IMR-90 (cell line): ENCODE results near the gene CDC42EP1. TPM values are rescaled to one million over a fixed set of nuclear protein-coding genes. Genes with fewer than 3 reads are reported as not detected.

Source experiments
- ATAC-seq: fragments of 200-7000 bp; cut with Tn5 transposase; 2 replicates; pipeline ENCODE4 v1.9.1; 2020; ENCODE audit warnings: low read depth, mild to moderate bottlenecking, moderate library complexity
- BruUV-seq: library from RNA; stranded (reverse); fragments of 400-500 nt; replicated peaks from 2 replicates; lab custom pipeline; 2021; lab: Mats Ljungman, UMichigan
- CTCF ChIA-PET: fragments of 300-600 bp; formaldehyde crosslinking; extraction: SDS; loops from one replicate; lab custom pipeline; 2021; ENCODE audit warnings: antibody characterized with exemption; lab: Yijun Ruan, JAX
- POLR2A ChIA-PET: fragments of 300-600 bp; sonication (Branson Sonifier 250); formaldehyde crosslinking; loops from one replicate; lab custom pipeline; 2022; ENCODE audit warnings: antibody characterized with exemption; ENCODE audit not compliant: unreplicated experiment; lab: Charles Lee
- DNase-seq: peaks from one replicate; pipeline ENCODE4 v3.0.0; 2013
- H2AFZ ChIP-seq: replicated peaks from 2 replicates; pipeline ENCODE3; 2013; ENCODE audit warnings: low read length, mild to moderate bottlenecking; ENCODE audit not compliant: poor library complexity
- H2AK5ac ChIP-seq: 2 replicates; pipeline ENCODE4 v1.6.1; 2013; ENCODE audit warnings: low read depth, low read length, inconsistent platforms
- H2AK9ac ChIP-seq: replicated peaks from 2 replicates; pipeline ENCODE3; 2013; ENCODE audit warnings: mild to moderate bottlenecking, low read depth, low read length, moderate library complexity; ENCODE audit not compliant: poor library complexity
- H2BK120ac ChIP-seq: 2 replicates; pipeline ENCODE4 v1.6.1; 2013; ENCODE audit warnings: low read depth, low read length, inconsistent platforms
- H2BK15ac ChIP-seq: 3 replicates; pipeline ENCODE4 v1.6.1; 2013; ENCODE audit warnings: low read depth, low read length, inconsistent platforms
- H2BK20ac ChIP-seq: 2 replicates; pipeline ENCODE4 v1.6.1; 2013; ENCODE audit warnings: low read depth, mild to moderate bottlenecking, inconsistent platforms, low read length, moderate library complexity
- H2BK5ac ChIP-seq: 2 replicates; pipeline ENCODE4 v1.6.1; 2013; ENCODE audit warnings: mild to moderate bottlenecking, low read depth, low read length, inconsistent platforms; ENCODE audit not compliant: poor library complexity, severe bottlenecking
- H3K14ac ChIP-seq: replicated peaks from 2 replicates; pipeline ENCODE4 v1.6.1; 2013; ENCODE audit warnings: low read depth, low read length, inconsistent platforms
- H3K18ac ChIP-seq: 2 replicates; pipeline ENCODE4 v1.6.1; 2013; ENCODE audit warnings: low read depth, low read length, control low read depth
- H3K23ac ChIP-seq: 2 replicates; pipeline ENCODE4 v1.6.1; 2013; ENCODE audit warnings: low read depth, low read length, inconsistent platforms
- H3K27ac ChIP-seq: 2 replicates; pipeline ENCODE4 v1.5.1; 2013; ENCODE audit warnings: mild to moderate bottlenecking, control low read depth, low read length; ENCODE audit not compliant: insufficient read depth
- H3K27me3 ChIP-seq: 2 replicates; pipeline ENCODE4 v1.6.1; 2013; ENCODE audit warnings: low read length; ENCODE audit not compliant: control insufficient read depth, insufficient read depth
- H3K36me3 ChIP-seq: 2 replicates; pipeline ENCODE4 v1.6.1; 2013; ENCODE audit warnings: low read length, mixed read lengths; ENCODE audit not compliant: control insufficient read depth, insufficient read depth
- H3K4ac ChIP-seq: 2 replicates; pipeline ENCODE4 v1.6.1; 2013; ENCODE audit warnings: low read depth, low read length, inconsistent platforms
- H3K4me1 ChIP-seq: 2 replicates; pipeline ENCODE4 v1.6.1; 2013; ENCODE audit warnings: low read length, mixed read lengths; ENCODE audit not compliant: control insufficient read depth, insufficient read depth
- H3K4me2 ChIP-seq: 2 replicates; pipeline ENCODE4 v1.6.1; 2013; ENCODE audit warnings: low read depth, mild to moderate bottlenecking, control low read depth, low read length, moderate library complexity
- H3K4me3 ChIP-seq: 2 replicates; pipeline ENCODE4 v1.5.1; 2013; ENCODE audit warnings: low read depth, mild to moderate bottlenecking, control low read depth, low read length, moderate library complexity; ENCODE audit not compliant: insufficient read depth
- H3K56ac ChIP-seq: 2 replicates; pipeline ENCODE4 v1.6.1; 2013; ENCODE audit warnings: low read length, inconsistent platforms; ENCODE audit not compliant: insufficient read depth; ENCODE audit errors: extremely low read depth
- H3K79me1 ChIP-seq, 2 experiments: 2 replicates each; pipeline ENCODE4 v1.6.1; 2013; ENCODE audit warnings: low read length in 2 of 2, inconsistent platforms in 1 of 2, low read depth in 1 of 2
- H3K9ac ChIP-seq: 2 replicates; pipeline ENCODE4 v1.6.1; 2013; ENCODE audit warnings: low read depth, low read length, control low read depth
- H3K9me1 ChIP-seq: 2 replicates; pipeline ENCODE4 v1.6.1; 2013; ENCODE audit warnings: low read length, inconsistent platforms; ENCODE audit not compliant: insufficient read depth
- H3K9me3 ChIP-seq: 2 replicates; pipeline ENCODE4 v1.6.1; 2013; ENCODE audit warnings: low read length; ENCODE audit not compliant: control insufficient read depth, insufficient read depth
- H4K20me1 ChIP-seq: 2 replicates; pipeline ENCODE4 v1.6.1; 2013; ENCODE audit warnings: low read length, inconsistent platforms; ENCODE audit not compliant: insufficient read depth
- H4K5ac ChIP-seq: 2 replicates; pipeline ENCODE4 v1.6.1; 2013; ENCODE audit warnings: mild to moderate bottlenecking, low read depth, low read length, control low read depth
- H4K8ac ChIP-seq, 2 experiments: 2 replicates each; pipeline ENCODE4 v1.6.1; 2013; ENCODE audit warnings: low read depth in 2 of 2, low read length in 2 of 2, control low read depth in 1 of 2, inconsistent platforms in 1 of 2
- H4K91ac ChIP-seq: 2 replicates; pipeline ENCODE4 v1.6.1; 2013; ENCODE audit warnings: low read depth, low read length, inconsistent platforms; ENCODE audit not compliant: insufficient read depth
- BHLHE40 ChIP-seq: fragments of 150-350 bp; IDR thresholded peaks from 2 replicates; pipeline ENCODE4 v1.6.1; 2016; ENCODE audit warnings: mild to moderate bottlenecking, low read depth, low read length
- CEBPB ChIP-seq: IDR thresholded peaks from 2 replicates; pipeline ENCODE4 v1.6.1; 2012; ENCODE audit warnings: low read depth, low read length, improper control_type of control experiment
- CHD1 ChIP-seq: IDR thresholded peaks from 2 replicates; pipeline ENCODE4 v1.6.1; 2012; ENCODE audit warnings: low read depth, low read length, improper control_type of control experiment
- FOS ChIP-seq: fragments of 150-350 bp; IDR thresholded peaks from 2 replicates; pipeline ENCODE4 v1.6.1; 2016; ENCODE audit warnings: low read depth, low read length
- MAFK ChIP-seq: IDR thresholded peaks from 2 replicates; pipeline ENCODE4 v1.6.1; 2012; ENCODE audit warnings: low read depth, low read length, improper control_type of control experiment
- MAZ ChIP-seq: IDR thresholded peaks from 2 replicates; pipeline ENCODE4 v1.6.1; 2012; ENCODE audit warnings: low read depth, mild to moderate bottlenecking, low read length, improper control_type of control experiment, moderate library complexity, borderline replicate concordance
- MXI1 ChIP-seq: IDR thresholded peaks from 2 replicates; pipeline ENCODE4 v1.6.1; 2012; ENCODE audit warnings: low read depth, mild to moderate bottlenecking, low read length, moderate library complexity, borderline replicate concordance
- NFE2L2 ChIP-seq: fragments of 150-350 bp; IDR thresholded peaks from 2 replicates; pipeline ENCODE4 v1.6.1; 2016; ENCODE audit warnings: low read depth, mild to moderate bottlenecking, low read length
- POLR2A ChIP-seq: IDR thresholded peaks from 2 replicates; pipeline ENCODE4 v1.6.1; 2012; ENCODE audit warnings: mild to moderate bottlenecking, low read depth, low read length
- RAD21 ChIP-seq: IDR thresholded peaks from 2 replicates; pipeline ENCODE4 v1.6.1; 2012; ENCODE audit warnings: low read length, improper control_type of control experiment
- RCOR1 ChIP-seq: IDR thresholded peaks from 2 replicates; pipeline ENCODE4 v1.6.1; 2012; ENCODE audit warnings: mild to moderate bottlenecking, low read length, improper control_type of control experiment; ENCODE audit not compliant: insufficient replicate concordance
- RFX5 ChIP-seq: IDR thresholded peaks from 2 replicates; pipeline ENCODE4 v1.8.0; 2012; ENCODE audit warnings: low read depth, mild to moderate bottlenecking, low read length, moderate library complexity
- SMC3 ChIP-seq: fragments of 150-350 bp; IDR thresholded peaks from 2 replicates; pipeline ENCODE4 v1.6.1; 2016; ENCODE audit warnings: low read depth, mild to moderate bottlenecking, antibody characterized with exemption, low read length, moderate library complexity
- WGBS, 2 experiments: methylation state at CpG; one replicate each; pipeline versions ENCODE4 v1.1.5 to v1.1.7; 2013; ENCODE audit warnings: missing lambda C conversion rate in 2 of 2; ENCODE audit not compliant: insufficient read length in 1 of 2; ENCODE audit errors: extremely low coverage in 2 of 2; 5-methylcytosine and 5-hydroxymethylcytosine counted together
- dilution Hi-C: fragments of 300-500 bp; cut with HindIII; formaldehyde crosslinking; loops from one replicate; pipeline ENCODE4 v1.14.3; 2018; ENCODE audit warnings: low sequenced_read_pairs; ENCODE audit not compliant: unreplicated experiment
- in situ Hi-C: fragments of 300-500 bp; cut with MboI; formaldehyde crosslinking; loops from 3 replicates; pipeline ENCODE4 v1.14.3; 2019; ENCODE audit warnings: low sequenced_read_pairs, inconsistent platforms, mixed read lengths
- intact Hi-C: fragments of 100-400 bp; cut with micrococcal nuclease; formaldehyde crosslinking; loops from 2 replicates; pipeline ENCODE4 v1.10.0; 2022
- polyA plus RNA-seq, 3 experiments: library from polyadenylated mRNA; depleted of rRNA; stranded (reverse); fragments of >200 nt; gene quantifications; 2 replicates each; pipeline ENCODE4 v1.2.3, GENCODE V29; 2012; ENCODE audit warnings: low replicate concordance in 1 of 3
- total RNA-seq: library from RNA; depleted of rRNA; stranded (reverse); fragments of >200 nt; gene quantifications from 2 replicates; pipeline ENCODE4 v1.2.3, GENCODE V29; 2012
- TF ChIP-seq, protein P1 (sequence below): conservative IDR thresholded peaks from 2 replicates; pipeline ENCODE4 v1.5.1; 2012; ENCODE audit warnings: mild to moderate bottlenecking, low read depth, low read length, improper control_type of control experiment
- TF ChIP-seq, protein P2 (sequence below): fragments of 150-350 bp; IDR thresholded peaks from 2 replicates; pipeline ENCODE4 v1.6.1; 2017; ENCODE audit warnings: mild to moderate bottlenecking, antibody characterized with exemption, low read length, low read depth
- TF ChIP-seq, protein P3 (sequence below): fragments of 150-350 bp; IDR thresholded peaks from 2 replicates; pipeline ENCODE4 v1.6.1; 2016; ENCODE audit warnings: low read depth, mild to moderate bottlenecking, low read length, moderate library complexity, borderline replicate concordance

CDC42EP1 gene
- total and polyA plus RNA-seq, 2 of the 4 experiments (the other 2 are of a cell fraction), result 4.7 to 47.3 TPM

DNA sequence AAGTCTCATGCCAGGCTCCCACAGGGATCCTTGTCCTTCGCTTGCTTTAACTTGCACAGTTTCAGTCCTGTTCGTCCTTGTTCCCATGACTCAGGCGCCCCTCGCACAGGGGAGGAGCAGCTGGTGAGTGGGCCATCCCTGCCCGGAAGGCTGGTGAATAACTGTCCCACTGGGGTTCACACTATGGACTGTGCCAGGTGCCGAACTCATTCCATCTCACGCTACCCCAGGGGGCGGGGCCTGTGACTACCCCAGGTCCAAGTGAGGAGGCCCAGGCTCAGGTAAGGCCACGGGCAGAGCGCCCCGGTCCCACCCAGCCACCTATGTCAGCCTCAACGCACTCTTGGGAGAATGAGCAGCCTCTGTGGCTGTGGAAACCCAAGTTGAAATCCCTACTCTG lies 33.9 kb upstream of the CDC42EP1 start:
- peak overlapping the region in 1 of 2 experiments; percentile 98; a peak in 2 of 4 replicates for H4K8ac ChIP-seq
- H3K23ac ChIP-seq, result no peak overlapping the region
- H3K4me2 ChIP-seq, result no peak overlapping the region
- no peaks in the 10 kb centered on the region for H3K27me3 ChIP-seq
- H2BK20ac ChIP-seq, result peak overlapping the region; percentile 82
- no peak overlapping the region for H3K4me3 ChIP-seq
- peak overlapping the region; percentile 98; the same call in 2 of the 3 replicates for H2BK15ac ChIP-seq
- H3K9me1 ChIP-seq, result peaks cover 19% of the 10 kb centered on the region
- H3K56ac ChIP-seq, result no peak overlapping the region
- in situ Hi-C loops, result no loop called here
- peak overlapping the region; percentile 92 for H2AFZ ChIP-seq
- CTCF ChIA-PET, result no interaction called here
- DNase-seq (no peak), ATAC-seq (no peak)
- dilution Hi-C loops, result no loop called here
- POLR2A ChIA-PET, result no interaction called here
- no TSS peak for BruUV-seq
- H3K9ac ChIP-seq, result no peak overlapping the region
- peak overlapping the region; percentile 73 for H2AK9ac ChIP-seq
- H2AK5ac ChIP-seq, result peak overlapping the region; percentile 57
- peak overlapping the region; percentile 93 for H3K4ac ChIP-seq
- 100% methylated on average over 1 of the region's 12 CpGs; no CpG with 5 or more reads in 1 of the 2 experiments for WGBS, 2 experiments
- peaks cover 0 to 9% of the 10 kb centered on the region in 2 experiments; a peak in 1 of 4 replicates for H3K79me1 ChIP-seq
- no peak overlapping the region for H3K18ac ChIP-seq
- no peak overlapping the region for H3K14ac ChIP-seq
- peak overlapping the region; percentile 7 for H2BK5ac ChIP-seq
- intact Hi-C loops, result no loop called here
- peaks cover 15% of the 10 kb centered on the region for H3K4me1 ChIP-seq
- H3K36me3 ChIP-seq, result no peaks in the 10 kb centered on the region
- no peaks in the 10 kb centered on the region for H4K20me1 ChIP-seq
- peak overlapping the region; percentile 86 for H2BK120ac ChIP-seq
- no peak overlapping the region for H4K5ac ChIP-seq
- H4K91ac ChIP-seq, result peak overlapping the region; percentile 100
- H3K9me3 ChIP-seq, result no peaks in the 10 kb centered on the region
- H3K27ac ChIP-seq, result no peak overlapping the region; the same call in 1 of the 2 replicates
- TF ChIP-seq RFX5 (no peak), MXI1 (no peak), CEBPB (no peak), MAFK (no peak), CHD1 (no peak), POLR2A (no peak), SMC3 (no peak), MAZ (no peak), BHLHE40 (no peak), RAD21 (no peak), RCOR1 (no peak), FOS (no peak), NFE2L2 (no peak)
- TF ChIP-seq, protein P1, sequence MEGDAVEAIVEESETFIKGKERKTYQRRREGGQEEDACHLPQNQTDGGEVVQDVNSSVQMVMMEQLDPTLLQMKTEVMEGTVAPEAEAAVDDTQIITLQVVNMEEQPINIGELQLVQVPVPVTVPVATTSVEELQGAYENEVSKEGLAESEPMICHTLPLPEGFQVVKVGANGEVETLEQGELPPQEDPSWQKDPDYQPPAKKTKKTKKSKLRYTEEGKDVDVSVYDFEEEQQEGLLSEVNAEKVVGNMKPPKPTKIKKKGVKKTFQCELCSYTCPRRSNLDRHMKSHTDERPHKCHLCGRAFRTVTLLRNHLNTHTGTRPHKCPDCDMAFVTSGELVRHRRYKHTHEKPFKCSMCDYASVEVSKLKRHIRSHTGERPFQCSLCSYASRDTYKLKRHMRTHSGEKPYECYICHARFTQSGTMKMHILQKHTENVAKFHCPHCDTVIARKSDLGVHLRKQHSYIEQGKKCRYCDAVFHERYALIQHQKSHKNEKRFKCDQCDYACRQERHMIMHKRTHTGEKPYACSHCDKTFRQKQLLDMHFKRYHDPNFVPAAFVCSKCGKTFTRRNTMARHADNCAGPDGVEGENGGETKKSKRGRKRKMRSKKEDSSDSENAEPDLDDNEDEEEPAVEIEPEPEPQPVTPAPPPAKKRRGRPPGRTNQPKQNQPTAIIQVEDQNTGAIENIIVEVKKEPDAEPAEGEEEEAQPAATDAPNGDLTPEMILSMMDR, result no peak
- TF ChIP-seq, protein P2, sequence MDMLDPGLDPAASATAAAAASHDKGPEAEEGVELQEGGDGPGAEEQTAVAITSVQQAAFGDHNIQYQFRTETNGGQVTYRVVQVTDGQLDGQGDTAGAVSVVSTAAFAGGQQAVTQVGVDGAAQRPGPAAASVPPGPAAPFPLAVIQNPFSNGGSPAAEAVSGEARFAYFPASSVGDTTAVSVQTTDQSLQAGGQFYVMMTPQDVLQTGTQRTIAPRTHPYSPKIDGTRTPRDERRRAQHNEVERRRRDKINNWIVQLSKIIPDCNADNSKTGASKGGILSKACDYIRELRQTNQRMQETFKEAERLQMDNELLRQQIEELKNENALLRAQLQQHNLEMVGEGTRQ, result no peak
- TF ChIP-seq, protein P3, sequence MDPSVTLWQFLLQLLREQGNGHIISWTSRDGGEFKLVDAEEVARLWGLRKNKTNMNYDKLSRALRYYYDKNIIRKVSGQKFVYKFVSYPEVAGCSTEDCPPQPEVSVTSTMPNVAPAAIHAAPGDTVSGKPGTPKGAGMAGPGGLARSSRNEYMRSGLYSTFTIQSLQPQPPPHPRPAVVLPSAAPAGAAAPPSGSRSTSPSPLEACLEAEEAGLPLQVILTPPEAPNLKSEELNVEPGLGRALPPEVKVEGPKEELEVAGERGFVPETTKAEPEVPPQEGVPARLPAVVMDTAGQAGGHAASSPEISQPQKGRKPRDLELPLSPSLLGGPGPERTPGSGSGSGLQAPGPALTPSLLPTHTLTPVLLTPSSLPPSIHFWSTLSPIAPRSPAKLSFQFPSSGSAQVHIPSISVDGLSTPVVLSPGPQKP, result no peak
